HG02642 (cell line): ENCODE data around the gene NTRK2.
"Not testable (repeated sequence)": the region's sequence is repeated elsewhere in the genome, so short reads cannot be mapped to it uniquely, and the experiment has no call there.

Experiments
- ATAC-seq: cut with Tn5 transposase; IDR thresholded peaks from one replicate; pipeline ENCODE4 v1.9.1; 2021; ENCODE audit warnings: mild to moderate bottlenecking; ENCODE audit not compliant: unreplicated experiment, poor library complexity

NTRK2 gene

GRCh38 chr9:85038824-85039608 is 369.5 kb downstream of the NTRK2 start:
- no peak for ATAC-seq

GRCh38 chr9:85040146-85040545 is 370.6 kb downstream of the NTRK2 start:
- ATAC-seq = no peak

- no peak for ATAC-seq
These were observed 371.4 kb downstream of the NTRK2 start for GRCh38 chr9:85040821-85041465.

- ATAC-seq = no peak
These were observed 372.1 kb downstream of the NTRK2 start for GRCh38 chr9:85041466-85042137.

GRCh38 chr9:85042981-85043647 is 373.6 kb downstream of the NTRK2 start:
- ATAC-seq = no peak

GRCh38 chr9:85045271-85045670 is 375.7 kb downstream of the NTRK2 start:
- no peak for ATAC-seq

GRCh38 chr9:85046475-85046874 is 376.9 kb downstream of the NTRK2 start:
- ATAC-seq = no peak

- no peak for ATAC-seq
These were observed 383.8 kb downstream of the NTRK2 start for GRCh38 chr9:85053206-85053786.

- ATAC-seq = no peak
These were observed 384.5 kb downstream of the NTRK2 start for GRCh38 chr9:85054017-85054416.

- ATAC-seq = peak; percentile 43
These were observed 386.1 kb downstream of the NTRK2 start for GRCh38 chr9:85055506-85056202.

- ATAC-seq = peak; percentile 51
These were observed 386.7 kb downstream of the NTRK2 start for GRCh38 chr9:85056203-85056572.

- ATAC-seq = no peak
These were observed 392.4 kb downstream of the NTRK2 start for GRCh38 chr9:85061969-85062368.

- no peak for ATAC-seq
These were observed 393.0 kb downstream of the NTRK2 start for GRCh38 chr9:85062385-85063022.

- no peak for ATAC-seq
These were observed 395.4 kb downstream of the NTRK2 start for GRCh38 chr9:85064811-85065371.

GRCh38 chr9:85067792-85068191 is 398.3 kb downstream of the NTRK2 start:
- no peak for ATAC-seq

GRCh38 chr9:85069421-85069820 is 399.9 kb downstream of the NTRK2 start:
- ATAC-seq = not testable (repeated sequence)
